ENCODE data around the gene PDK2. TPM values are rescaled to one million over a fixed set of nuclear protein-coding genes. Genes with fewer than 3 reads are reported as not detected.

The PDK2 gene
- total RNA-seq, 8 experiments from 2014 or later: 7.1 to 53.4 (median 10.7) TPM

Other genes with a start within 250 kb of the PDK2 start
- gene TAC4, start 247.3 kb upstream of the PDK2 start, total RNA-seq: 1 to 10 TPM in 1 of 8 experiments, under 1 TPM in 1, not detected in 6; 0.49 to 1.0 TPM
- gene DLX4, start 126.2 kb upstream of the PDK2 start, total RNA-seq: 1 to 10 TPM in 4 of 8 experiments, under 1 TPM in 2, not detected in 2; 0.46 to 2.6 (median 1.3) TPM
- under 1 TPM in 7 of 8 experiments, not detected in 1; 0.07 to 0.52 (median 0.21) TPM for gene DLX3, start 100.1 kb upstream of the PDK2 start, total RNA-seq
- gene ITGA3, start 39.2 kb upstream of the PDK2 start, total RNA-seq: 10 to 100 TPM in 1 of 8 experiments, 1 to 10 TPM in 7; 2.9 to 72.8 (median 9.1) TPM
- gene SAMD14, start 34.8 kb downstream of the PDK2 start, total RNA-seq: 10 to 100 TPM in 5 of 8 experiments, 1 to 10 TPM in 3; 2.1 to 19.4 (median 10.8) TPM
- 10 to 100 TPM; 19.7 to 43.3 (median 29.6) TPM for gene PPP1R9B, start 55.3 kb downstream of the PDK2 start, total RNA-seq
- gene SGCA, start 70.7 kb downstream of the PDK2 start, total RNA-seq: 1 to 10 TPM in 3 of 8 experiments, under 1 TPM in 3, not detected in 2; 0.22 to 3.4 (median 1.1) TPM
- gene COL1A1, start 106.3 kb downstream of the PDK2 start, total RNA-seq: 100 to 1,000 TPM in 1 of 8 experiments, 10 to 100 TPM in 2, 1 to 10 TPM in 2, under 1 TPM in 3; 0.54 to 614 (median 7.1) TPM
- gene TMEM92, start 179.1 kb downstream of the PDK2 start, total RNA-seq: under 1 TPM in 5 of 8 experiments, not detected in 3; 0.18 to 0.64 (median 0.38) TPM

Measured in motor neuron (in vitro differentiated cells).